Heart left ventricle (tissue), 16 donors: Measurements from ENCODE around the gene INSL4. TPM values are rescaled to one million over a fixed set of nuclear protein-coding genes. Genes with fewer than 3 reads are reported as not detected.

Source experiments
- ATAC-seq, 4 donors: fragments of 200-7000 bp; cut with Tn5 transposase; one replicate each; pipeline ENCODE4 v1.9.1; 2020 to 2022; ENCODE audit warnings: moderate library complexity in 4 of 4, mild to moderate bottlenecking in 3 of 4, moderate number of reproducible peaks in 1 of 4
- DNase-seq, 5 donors: peaks; one replicate each; pipeline ENCODE4 v3.0.0-alpha.2; 2020
- H3K27ac ChIP-seq, 12 donors: fragments of 200-600 bp; sonication (generic) in 4 of 12; one replicate each; pipeline versions ENCODE4 v1.5.0 to v1.8.0; 2016 to 2022; ENCODE audit warnings: mild to moderate bottlenecking in 2 of 12
- H3K27me3 ChIP-seq, 9 donors: fragments of 200-600 bp; sonication (generic) in 2 of 9; one replicate each; pipeline versions ENCODE4 v1.5.1 to v1.8.0; 2016 to 2022; ENCODE audit warnings: mild to moderate bottlenecking in 3 of 9
- H3K36me3 ChIP-seq, 9 donors: fragments of 200-600 bp; sonication (generic) in 2 of 9; one replicate each; pipeline versions ENCODE4 v1.5.0 to v1.8.0; 2018 to 2022; ENCODE audit warnings: mild to moderate bottlenecking in 2 of 9
- H3K4me1 ChIP-seq, 12 donors: fragments of 200-600 bp; sonication (generic) in 4 of 12; one replicate each; pipeline versions ENCODE4 v1.5.0 to v1.8.0; 2016 to 2022; ENCODE audit warnings: mild to moderate bottlenecking in 3 of 12
- H3K4me3 ChIP-seq, 12 donors: fragments of 200-600 bp; sonication (generic) in 4 of 12; one replicate each; pipeline versions ENCODE4 v1.5.0 to v1.8.0; 2017 to 2022; ENCODE audit warnings: mild to moderate bottlenecking in 9 of 12, moderate library complexity in 4 of 12
- H3K9me3 ChIP-seq, 12 donors: fragments of 200-600 bp; sonication (generic) in 4 of 12; one replicate each; pipeline versions ENCODE4 v1.5.0 to v1.8.0; 2016 to 2022; ENCODE audit warnings: mild to moderate bottlenecking in 1 of 12
- CTCF ChIP-seq, 12 donors: fragments of 200-600 bp; sonication (generic) in 4 of 12; IDR thresholded peaks; one replicate each; pipeline versions ENCODE4 v1.5.0 to v1.8.0; 2018 to 2022; ENCODE audit warnings: antibody characterized with exemption in 12 of 12, mild to moderate bottlenecking in 5 of 12
- POLR2A ChIP-seq, 2 donors: fragments of 450-650 bp; IDR thresholded peaks; one replicate each; pipeline ENCODE4 v1.6.1; 2017; ENCODE audit warnings: antibody characterized with exemption in 2 of 2, mild to moderate bottlenecking in 2 of 2, moderate library complexity in 2 of 2
- WGBS, 4 donors: extraction: QIAGEN DNeasy Blood & Tissue Kit in 2 of 4; methylation state at CpG; one replicate each; pipeline versions ENCODE4 v1.1.5 to v1.1.7; 2013 to 2018; 5-methylcytosine and 5-hydroxymethylcytosine counted together
- intact Hi-C, 10 donors: fragments of 100-400 bp; cut with DNase I; formaldehyde crosslinking; loops; one replicate each; pipeline versions ENCODE4 v1.11.1 to v1.14.2; 2022
- polyA plus RNA-seq, 2 donors: library from polyadenylated mRNA; stranded (reverse); fragments of 200-250 nt; gene quantifications; one replicate each; pipeline ENCODE4 v1.2.3, GENCODE V29; 2013
- total RNA-seq, 9 donors: library from RNA; depleted of rRNA in 2 of 9; stranded (reverse); fragments of >200 nt in 2 of 9; fragmentation: NEBNext Ultra II Directional in 3 of 9; extraction: Animal tissue kit (Norgen Biotek cat#: 25700) in 3 of 9; gene quantifications; one replicate each; pipeline versions ENCODE4 v1.1.0 to v1.2.4, GENCODE V29; 2016 to 2023
- donor health status: ischemic (EF 13 %, LVEDD 7.1; RV severe dilation, severe dysfunction).
- donor health status: healthy with polysubstance abuse.
- donor health status: DM: no; HTN: yes; CAD: no.
- donor health status: DM: no; HTN: no; CAD: no.
- donor health status: ischemic (EF 25% LVEDD 6.9; RV normal size, moderate dysfunction).
- donor health status: ischemic (EF 25% LVEDD 5.7; RV mildly dilated, moderate dysfunction).
- donor health status: healthy.
- donor health status: DM: yes; HTN: yes; CAD: no.
- donor health status: ischemic (EF 35%, LVEDD 5.7; RV mildly dilated, moderate dysfunction).
- donor health status: nonischemic (EF 11% LVEDD 7.7; RV severe dilation, severe dysfunction).
- donor health status: DM: yes; HTN: yes; CAD: no.
- donor health status: PGD.
- donor health status: ischemic (EF 29% LVEDD 5.4; RV normal size, mild dysfunction).
- donor health status: nonischemic (EF 23%, LVEDD 6.1; RV moderate dilation, normal function).

The INSL4 gene
- total and polyA plus RNA-seq, 11 donors: not detected

GRCh38 chr9:5265939-5266338 is 34.7 kb downstream of the INSL4 start:
- Histone ChIP-seq H3K4me1 (no peaks in the 10 kb centered on the region), H3K9me3 (no peaks in the 10 kb centered on the region), H3K27me3 (no peaks in the 10 kb centered on the region), H3K27ac (no peak overlapping the region), H3K4me3 (no peak overlapping the region), H3K36me3 (no peaks in the 10 kb centered on the region)
- no peak for ATAC-seq
- whole genome bisulfite sequencing, 4 donors: 0 to 82% (median 31%) methylated on average over 1 of the region's 1 CpG
- no peak for DNase-seq
- TF ChIP-seq CTCF (IDR thresholded peaks at IDR 0.05) (no peak), POLR2A (IDR thresholded peaks at IDR 0.05) (no peak)
- intact Hi-C loops: no loop called here

- ATAC-seq (no peak), DNase-seq (no peak)
- H3K4me1 ChIP-seq: no peaks in the 10 kb centered on the region
- H3K36me3 ChIP-seq: no peaks in the 10 kb centered on the region
- no peaks in the 10 kb centered on the region for H3K27me3 ChIP-seq
- intact Hi-C loops: no loop called here
- no peaks in the 10 kb centered on the region for H3K9me3 ChIP-seq
- H3K4me3 ChIP-seq: no peak overlapping the region
- 26 to 38% (median 32%) methylated on average over 6 of the region's 6 CpGs for WGBS, 4 donors
- no peak overlapping the region for H3K27ac ChIP-seq
- TF ChIP-seq POLR2A (IDR thresholded peaks at IDR 0.05) (no peak), CTCF (IDR thresholded peaks at IDR 0.05) (no peak)
Observed at GRCh38 chr9:5269249-5269715, 38.1 kb downstream of the INSL4 start.

GRCh38 chr9:5274770-5275169 is 43.6 kb downstream of the INSL4 start:
- Histone ChIP-seq H3K9me3 (no peaks in the 10 kb centered on the region), H3K27ac (no peak overlapping the region), H3K27me3 (no peaks in the 10 kb centered on the region), H3K36me3 (no peaks in the 10 kb centered on the region), H3K4me1 (no peaks in the 10 kb centered on the region), H3K4me3 (no peak overlapping the region)
- 91 to 94% (median 93%) methylated on average over 2 of the region's 2 CpGs for WGBS, 4 donors
- intact Hi-C loops: no loop called here
- TF ChIP-seq POLR2A (IDR thresholded peaks at IDR 0.05) (no peak), CTCF (IDR thresholded peaks at IDR 0.05) (no peak)
- ATAC-seq (no peak), DNase-seq (no peak)

- H3K27ac ChIP-seq: no peak overlapping the region
- intact Hi-C loops: no loop called here
- ATAC-seq (no peak), DNase-seq (no peak)
- H3K36me3 ChIP-seq: no peaks in the 10 kb centered on the region
- no peak for TF ChIP-seq CTCF (IDR thresholded peaks at IDR 0.05)
- no peak for TF ChIP-seq POLR2A (IDR thresholded peaks at IDR 0.05)
- no peaks in the 10 kb centered on the region for H3K27me3 ChIP-seq
- 65 to 77% (median 71%) methylated on average over 2 of the region's 2 CpGs for WGBS, 4 donors
- peaks cover 0 to 10% (median 0%) of the 10 kb centered on the region in 12 donors for H3K9me3 ChIP-seq
- no peak overlapping the region for H3K4me3 ChIP-seq
- no peaks in the 10 kb centered on the region for H3K4me1 ChIP-seq
Observed at GRCh38 chr9:5278486-5278885, 47.3 kb downstream of the INSL4 start.

Other genes with a start within 250 kb of the INSL4 start
- 10 to 100 TPM; 17.0 to 62.9 (median 33.3) TPM for gene JAK2, start 246.1 kb upstream of the INSL4 start, total RNA-seq
- 1 to 10 TPM; 4.3 to 6.2 TPM for gene JAK2, start 246.1 kb upstream of the INSL4 start, polyA plus RNA-seq
- not detected for gene INSL6, start 45.8 kb upstream of the INSL4 start, total RNA-seq
- gene INSL6, start 45.8 kb upstream of the INSL4 start, polyA plus RNA-seq: not detected
- 1 to 10 TPM in 1 of 9 donors, under 1 TPM in 2, not detected in 6; 0.45 to 1.7 (median 0.56) TPM for gene RLN2, start 73.3 kb downstream of the INSL4 start, total RNA-seq
- gene RLN2, start 73.3 kb downstream of the INSL4 start, polyA plus RNA-seq: under 1 TPM in 1 of 2 donors, not detected in 1; 0.50 TPM
- gene RLN1, start 108.5 kb downstream of the INSL4 start, total RNA-seq: under 1 TPM in 2 of 9 donors, not detected in 7; 0.28 to 0.40 TPM
- gene RLN1, start 108.5 kb downstream of the INSL4 start, polyA plus RNA-seq: under 1 TPM in 1 of 2 donors, not detected in 1; 0.18 TPM
- gene PLGRKT, start 206.5 kb downstream of the INSL4 start, total RNA-seq: 10 to 100 TPM; 20.8 to 37.2 (median 31.0) TPM
- gene PLGRKT, start 206.5 kb downstream of the INSL4 start, polyA plus RNA-seq: 10 to 100 TPM; 26.1 to 32.7 TPM
- 10 to 100 TPM; 11.6 to 54.4 (median 15.7) TPM for gene CD274, start 219.1 kb downstream of the INSL4 start, total RNA-seq
- 10 to 100 TPM in 1 of 2 donors, 1 to 10 TPM in 1; 3.5 to 50.1 TPM for gene CD274, start 219.1 kb downstream of the INSL4 start, polyA plus RNA-seq